SKM-1 (cell line): ENCODE data around the gene PHF19.
A peak's percentile ranks its signal among the peaks of the same experiment; 100 is the strongest.

Source experiments
- DNase-seq: peaks from one replicate; lab custom pipeline; 2025; ENCODE audit not compliant: unreplicated experiment; lab: John Stamatoyannopoulos, UW

The PHF19 gene

DNA sequence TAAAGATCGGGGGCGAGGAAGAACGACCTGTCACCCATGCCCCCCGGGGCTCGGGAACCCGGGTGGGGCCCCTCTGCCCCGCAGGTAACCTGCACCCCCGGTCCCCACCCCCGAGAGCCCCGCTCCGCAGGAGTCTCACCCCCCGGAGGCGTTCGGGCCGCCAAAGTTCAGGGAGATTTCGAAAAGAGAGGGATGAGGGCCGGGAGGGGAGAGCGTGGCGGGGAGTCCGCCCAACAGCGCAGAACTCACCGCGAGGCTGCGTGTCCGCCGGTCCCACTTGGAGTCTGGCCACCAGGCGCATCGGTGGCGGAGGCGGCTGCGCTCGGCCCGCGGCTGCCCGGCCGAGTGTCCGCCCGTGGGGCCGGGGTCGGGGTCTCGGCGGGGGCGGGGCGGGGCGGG lies at the start of gene PHF19:
TSS of gene PHF19 (minus strand) at position 347 of the 399 bp plus-strand sequence. CDS start 2,447 bp downstream, outside the sequence.
- peak; percentile 40 for DNase-seq

DNA sequence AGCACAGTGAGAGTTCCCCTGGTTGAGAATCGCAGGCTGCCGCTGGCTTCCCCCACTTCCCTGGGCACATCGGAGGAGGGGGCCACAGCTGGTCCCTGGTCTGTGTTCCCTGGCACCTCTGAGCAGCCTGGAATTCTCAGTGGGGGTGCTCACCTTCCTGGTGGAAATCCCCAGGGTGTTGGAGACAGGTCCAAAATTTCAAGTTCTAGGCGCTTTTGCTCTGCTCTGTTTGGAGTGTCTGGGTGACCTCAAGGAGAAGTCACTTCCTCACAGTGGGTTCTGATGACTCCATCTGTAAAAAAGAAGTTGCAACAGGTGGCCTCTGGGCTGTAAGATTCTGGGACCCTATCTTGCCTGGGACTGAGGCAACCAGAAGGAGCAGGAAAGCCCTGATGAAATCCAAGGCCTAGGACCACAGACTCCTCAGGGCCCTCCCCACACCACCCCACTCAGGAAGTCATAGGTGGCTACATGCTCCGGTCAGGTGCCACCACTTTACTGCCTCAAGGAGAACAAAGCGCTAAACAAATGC lies 49.5 kb upstream of the PHF19 start, which contains the start of gene TRAF1:
TSS of gene TRAF1 (minus strand) at position 400 of the 532 bp plus-strand sequence. CDS start 721 bp downstream, outside the sequence.
- DNase-seq, result peak; percentile 78

DNA sequence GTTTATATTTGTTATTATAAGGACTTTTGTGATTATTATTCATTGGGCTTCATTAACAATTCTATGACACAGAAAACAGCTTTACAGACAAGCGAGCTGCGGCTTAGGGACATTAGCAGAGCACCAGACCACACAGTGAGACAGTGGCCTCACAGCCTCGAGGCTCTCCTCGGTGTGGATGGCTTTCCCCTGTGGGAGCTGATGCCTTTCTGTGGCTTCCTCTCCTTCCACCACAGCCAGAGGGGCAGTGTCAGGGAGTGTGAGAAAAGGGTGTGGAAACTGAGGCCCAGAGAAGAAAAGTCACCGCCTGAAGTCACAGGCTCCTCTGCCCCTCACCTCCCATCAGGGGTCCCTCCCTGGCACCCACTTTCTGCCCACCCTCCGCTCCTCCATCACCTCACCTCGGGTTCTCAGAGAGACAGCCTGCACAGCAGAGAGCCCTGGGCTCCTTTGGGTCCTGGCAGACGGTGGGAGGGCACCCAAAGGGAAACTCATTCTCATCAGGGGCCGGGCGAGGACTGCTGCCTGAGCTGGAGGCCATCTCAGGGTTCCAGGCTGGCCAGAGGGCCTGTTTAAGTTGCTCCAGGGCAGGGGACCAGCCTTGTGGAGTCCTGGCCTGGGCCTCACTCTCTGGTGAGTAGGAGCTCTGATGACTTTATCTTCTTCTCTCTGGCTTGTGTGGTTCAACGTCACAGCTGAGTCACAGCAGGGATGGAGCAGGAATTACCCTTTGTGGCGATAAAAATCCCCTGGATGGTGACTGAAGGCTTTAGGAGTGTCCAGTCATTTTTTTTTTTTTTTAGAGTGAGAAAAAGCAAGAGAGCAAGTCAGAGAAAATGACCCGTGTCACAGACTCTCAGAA lies 48.8 kb upstream of the PHF19 start:
- DNase-seq, result no peak

DNA sequence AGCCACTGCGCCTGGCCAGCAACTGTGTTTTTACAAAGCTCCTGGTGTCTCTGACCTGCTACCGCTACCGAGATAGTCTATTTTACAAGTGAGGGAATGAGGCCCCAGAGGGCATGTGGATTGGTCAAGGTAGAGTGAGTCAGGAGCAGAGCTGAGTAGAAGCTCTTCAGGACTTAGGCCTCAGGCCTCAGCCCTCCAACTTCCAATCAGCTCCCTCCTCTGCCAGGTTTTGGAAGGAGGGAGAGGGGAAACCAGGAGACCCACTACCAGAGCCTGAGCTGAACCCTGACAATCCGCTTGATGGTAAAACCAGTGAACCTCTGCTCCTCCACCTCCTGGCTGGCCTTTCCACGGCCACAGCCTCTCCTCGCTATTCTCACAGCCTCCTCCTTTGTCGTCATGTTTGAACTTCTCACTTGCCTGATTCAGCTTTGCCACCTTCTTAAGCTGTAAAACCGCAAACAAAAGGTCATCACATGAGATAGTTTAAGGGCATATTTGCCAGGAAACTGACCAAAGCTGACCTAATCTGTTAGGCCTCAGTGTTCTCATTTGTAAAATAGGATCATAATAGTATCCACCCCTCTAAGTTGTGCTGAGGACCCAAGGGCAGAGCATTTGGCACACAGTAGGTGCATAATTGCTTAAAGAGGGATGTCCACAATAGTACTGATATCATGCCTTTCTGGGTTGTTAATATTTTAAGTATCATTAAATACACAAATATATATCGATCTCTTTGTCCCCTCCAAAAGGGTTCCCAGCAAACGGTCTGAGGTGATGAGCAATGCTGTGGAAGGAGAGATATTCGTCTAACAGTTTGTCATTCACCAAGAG lies 47.9 kb upstream of the PHF19 start:
- no peak for DNase-seq

DNA sequence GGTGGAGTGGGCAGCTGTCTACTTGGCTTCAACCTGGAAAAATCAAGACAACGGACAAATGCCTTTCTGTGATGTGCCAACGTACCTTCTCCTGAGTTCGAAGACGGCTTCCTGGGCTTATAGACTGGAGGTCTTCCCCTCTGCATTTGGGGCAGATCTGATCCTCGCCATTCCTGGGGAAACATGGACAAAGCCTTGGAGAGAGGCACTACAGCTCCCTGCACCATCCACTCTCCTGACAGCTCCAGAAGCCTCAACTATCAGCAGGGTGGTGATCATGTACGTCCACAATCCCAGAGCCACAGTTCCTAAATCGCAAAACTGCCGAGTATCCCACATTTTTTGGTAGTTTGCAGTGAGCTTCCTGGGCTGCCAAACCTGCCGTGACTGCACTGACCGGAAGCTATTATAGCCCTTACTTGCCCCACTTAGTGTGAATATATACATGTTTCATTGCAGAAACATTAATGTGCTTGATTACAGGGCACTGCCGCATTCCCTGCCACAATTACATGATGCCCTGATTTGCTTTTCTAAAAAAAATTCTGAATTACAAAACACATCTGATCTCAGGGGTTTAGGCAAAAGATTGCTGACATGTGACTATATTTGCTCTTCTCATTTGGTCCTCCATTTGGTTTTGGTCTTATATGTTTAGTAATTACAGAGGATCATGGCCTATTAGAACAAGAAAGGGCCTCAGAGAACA lies 46.8 kb upstream of the PHF19 start:
- no peak for DNase-seq

DNA sequence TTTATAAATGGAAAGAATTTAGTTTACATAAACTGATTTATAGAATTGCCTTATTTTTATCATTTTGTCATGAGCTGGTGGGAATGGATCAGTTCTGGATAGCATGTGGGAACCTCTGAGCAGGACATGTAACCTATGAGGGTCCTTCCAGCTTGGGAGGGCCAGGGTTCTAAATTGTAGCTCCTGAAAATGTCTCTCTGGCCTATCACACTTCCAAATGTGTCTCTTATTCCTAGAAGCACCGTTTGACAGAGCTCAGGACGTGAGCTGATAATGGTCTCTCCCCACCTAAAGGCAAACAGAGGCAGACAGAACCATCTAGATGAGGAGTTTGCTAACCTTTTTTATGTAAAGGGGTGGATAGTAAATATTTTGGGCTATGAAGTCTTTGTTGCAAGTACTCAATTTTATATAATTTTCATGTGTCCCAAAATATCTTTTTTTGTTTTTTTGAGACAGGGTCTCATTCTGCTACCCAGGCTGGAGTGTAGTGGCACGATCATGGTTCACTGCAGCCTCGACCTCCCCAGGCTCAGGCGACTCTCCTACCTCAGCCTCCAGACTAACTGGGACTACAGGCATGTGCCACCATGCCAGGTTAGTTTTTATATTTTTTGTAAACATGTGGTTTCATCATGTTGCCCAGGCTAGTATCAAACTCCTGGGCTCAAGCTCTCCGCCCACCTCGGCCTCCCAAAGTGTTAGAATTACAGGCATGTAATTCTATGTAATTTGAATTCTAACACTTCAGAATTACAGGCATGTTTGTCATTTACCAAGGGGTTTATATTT lies 45.6 kb upstream of the PHF19 start:
- DNase-seq, result no peak

DNA sequence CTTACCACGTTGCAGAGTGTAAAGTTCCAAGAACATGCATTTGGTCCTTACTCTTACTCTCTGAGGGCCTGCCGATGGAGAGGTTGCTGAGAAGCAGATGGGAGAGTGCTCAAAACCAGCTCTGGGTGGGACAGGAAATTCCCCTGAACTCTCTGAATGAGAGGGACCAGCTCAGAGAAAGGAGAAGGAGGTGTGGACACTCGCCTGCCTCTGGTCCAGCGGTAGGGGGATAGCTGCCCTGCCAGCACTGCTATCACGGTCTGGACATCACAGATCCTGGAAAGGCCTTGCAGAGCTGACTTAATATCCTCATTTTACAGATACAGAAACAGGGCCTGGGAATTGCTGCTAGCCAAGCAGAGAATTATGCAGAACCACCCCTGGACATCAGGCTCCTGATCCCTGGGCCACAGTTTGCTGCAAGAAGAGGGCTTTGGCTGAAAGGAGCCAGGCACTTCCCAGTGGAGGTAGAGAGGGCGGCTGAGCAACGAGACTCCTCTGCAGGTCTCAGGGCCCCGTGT lies 44.7 kb upstream of the PHF19 start:
- DNase-seq, result no peak

DNA sequence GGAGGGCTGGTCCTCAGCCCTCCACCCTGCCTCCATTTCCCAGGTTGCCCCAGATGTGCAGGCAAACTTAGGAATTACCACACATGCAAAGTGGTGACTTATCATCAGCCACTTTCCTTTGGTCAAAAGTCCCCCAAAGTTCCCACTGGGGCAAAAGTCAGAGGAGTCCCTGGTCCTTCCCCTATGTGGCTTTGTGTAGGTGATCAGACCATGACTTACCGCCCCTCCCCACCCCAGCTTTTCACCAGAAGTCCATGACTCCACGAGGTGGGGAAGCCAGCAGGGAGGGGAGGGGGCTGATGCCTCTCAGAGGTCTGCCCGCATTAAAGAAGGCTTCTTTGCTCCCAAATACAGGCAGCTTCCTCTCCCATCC lies 43.8 kb upstream of the PHF19 start:
- no peak for DNase-seq

DNA sequence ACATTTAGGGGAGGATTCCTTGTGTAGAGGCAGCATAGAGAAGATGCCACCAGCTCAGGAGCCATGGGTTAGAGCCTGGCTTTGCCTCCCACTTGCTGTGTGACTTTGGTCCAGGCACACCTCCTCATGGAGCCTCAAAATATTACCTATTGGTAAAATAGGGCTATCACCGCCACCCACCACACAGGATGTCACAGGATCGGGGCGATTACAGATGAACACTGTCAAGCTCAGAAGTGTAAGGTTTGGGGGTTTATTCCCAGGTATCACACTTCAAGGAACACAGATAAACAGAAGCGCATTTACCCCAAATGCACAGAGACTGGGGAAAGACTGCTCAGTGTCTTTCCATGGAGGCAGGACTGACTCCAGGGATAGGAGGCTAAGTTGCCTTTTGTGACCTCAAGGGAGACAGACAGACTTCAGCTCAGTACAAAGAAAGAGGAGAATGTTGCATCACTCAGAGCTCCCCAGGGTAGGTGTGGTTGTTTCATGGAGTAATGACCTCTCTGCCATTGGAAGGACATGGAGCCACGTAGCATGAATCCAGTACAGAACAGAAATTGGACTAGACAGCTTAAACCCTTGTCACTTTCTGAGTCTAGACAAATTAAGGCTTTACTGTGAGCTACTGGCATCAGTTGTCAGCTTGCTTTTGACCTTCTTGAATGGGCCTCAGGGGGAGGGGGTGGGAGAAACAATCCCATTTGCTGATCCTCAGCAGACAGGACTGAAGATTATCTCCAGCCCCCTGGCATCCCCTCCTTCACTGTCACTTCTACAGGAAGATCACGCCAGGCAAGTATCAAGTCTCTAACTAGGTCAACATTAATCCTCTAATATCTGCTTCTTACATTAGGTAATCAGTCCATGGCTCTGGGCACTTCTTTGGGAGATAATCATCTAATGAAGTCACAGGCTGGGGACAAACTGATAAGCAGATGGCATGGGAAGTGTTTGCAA lies 43.1 kb upstream of the PHF19 start:
- no peak for DNase-seq

DNA sequence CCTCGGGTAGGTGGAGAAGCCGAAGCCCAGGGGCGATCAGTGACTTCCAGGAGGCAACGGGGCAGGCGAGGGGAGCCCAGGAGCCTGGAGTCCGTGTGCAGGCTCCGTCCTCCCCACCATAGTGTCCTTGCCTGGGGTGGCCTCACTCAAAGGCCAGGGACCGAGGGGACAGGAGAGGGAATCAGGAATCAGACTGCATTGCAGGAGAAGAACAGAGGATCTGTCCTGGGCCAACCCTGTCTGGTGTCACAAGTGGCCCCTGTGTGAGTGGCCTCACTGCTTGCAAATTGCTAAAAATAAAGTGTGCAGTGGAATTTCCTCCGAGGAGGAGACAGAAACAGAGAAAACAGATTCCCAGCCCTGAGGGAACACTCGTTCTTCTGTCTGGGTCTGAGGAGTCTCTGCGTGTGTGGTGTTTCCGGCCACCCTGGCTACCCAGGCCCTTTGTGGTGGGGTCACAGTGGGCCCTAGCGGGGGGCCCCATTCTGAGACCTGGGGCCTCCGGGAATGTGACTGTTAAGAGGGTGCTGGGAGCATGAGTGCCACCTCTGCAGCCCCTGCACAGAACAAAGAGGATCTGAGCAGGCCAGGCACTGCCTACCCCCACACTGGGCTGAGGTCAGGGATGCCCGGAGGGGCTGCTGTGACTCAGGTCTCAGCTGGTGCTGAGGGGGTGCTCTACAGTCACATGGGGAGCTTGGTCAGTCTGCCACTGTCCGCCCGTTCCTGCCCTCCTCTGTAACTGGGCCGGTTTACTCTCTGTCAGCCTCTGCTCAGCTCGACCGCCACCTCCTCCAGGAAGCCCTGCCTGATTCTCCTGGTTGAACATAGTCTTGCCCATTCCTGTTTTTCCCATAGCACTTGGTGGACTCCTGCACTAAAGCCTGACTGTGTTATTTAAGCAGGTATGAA lies 42.2 kb upstream of the PHF19 start:
- DNase-seq, result no peak

DNA sequence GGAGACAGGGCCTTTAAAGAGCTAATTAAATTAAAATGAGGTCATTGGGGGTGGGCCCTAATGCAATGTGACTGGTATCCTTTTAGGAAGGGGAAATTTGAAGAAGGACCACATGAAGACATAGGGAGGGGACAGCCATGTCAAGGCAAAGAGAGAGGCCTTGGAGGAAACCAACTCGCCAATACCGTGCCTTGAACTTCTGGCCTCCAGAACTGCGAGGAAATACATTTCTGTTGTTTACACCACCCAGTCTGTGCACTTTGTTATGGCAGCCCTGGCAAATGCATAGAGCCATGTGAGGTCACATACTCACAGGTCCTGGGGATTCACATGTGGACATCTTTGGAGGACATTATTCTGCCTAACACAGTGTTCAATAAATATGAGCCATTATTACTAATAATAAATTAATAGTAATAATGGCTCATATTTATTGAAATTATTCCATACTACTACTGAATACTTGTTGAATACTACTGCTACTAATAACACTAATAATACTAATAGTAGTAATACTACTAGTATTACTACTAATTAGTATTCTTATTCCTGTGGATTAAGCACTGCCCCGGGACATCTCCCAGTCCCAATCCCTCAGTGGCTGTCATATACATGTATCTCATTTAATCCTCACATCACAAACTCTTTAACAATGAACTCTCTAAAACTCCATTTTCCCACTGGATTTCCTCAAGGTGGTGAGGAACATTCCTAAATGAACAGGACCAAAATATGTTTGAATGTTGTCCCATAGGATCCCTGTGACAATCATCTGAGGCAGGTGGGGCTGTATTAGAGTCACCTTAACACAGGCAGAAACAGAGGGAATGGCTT lies 41.2 kb upstream of the PHF19 start:
- DNase-seq, result no peak

DNA sequence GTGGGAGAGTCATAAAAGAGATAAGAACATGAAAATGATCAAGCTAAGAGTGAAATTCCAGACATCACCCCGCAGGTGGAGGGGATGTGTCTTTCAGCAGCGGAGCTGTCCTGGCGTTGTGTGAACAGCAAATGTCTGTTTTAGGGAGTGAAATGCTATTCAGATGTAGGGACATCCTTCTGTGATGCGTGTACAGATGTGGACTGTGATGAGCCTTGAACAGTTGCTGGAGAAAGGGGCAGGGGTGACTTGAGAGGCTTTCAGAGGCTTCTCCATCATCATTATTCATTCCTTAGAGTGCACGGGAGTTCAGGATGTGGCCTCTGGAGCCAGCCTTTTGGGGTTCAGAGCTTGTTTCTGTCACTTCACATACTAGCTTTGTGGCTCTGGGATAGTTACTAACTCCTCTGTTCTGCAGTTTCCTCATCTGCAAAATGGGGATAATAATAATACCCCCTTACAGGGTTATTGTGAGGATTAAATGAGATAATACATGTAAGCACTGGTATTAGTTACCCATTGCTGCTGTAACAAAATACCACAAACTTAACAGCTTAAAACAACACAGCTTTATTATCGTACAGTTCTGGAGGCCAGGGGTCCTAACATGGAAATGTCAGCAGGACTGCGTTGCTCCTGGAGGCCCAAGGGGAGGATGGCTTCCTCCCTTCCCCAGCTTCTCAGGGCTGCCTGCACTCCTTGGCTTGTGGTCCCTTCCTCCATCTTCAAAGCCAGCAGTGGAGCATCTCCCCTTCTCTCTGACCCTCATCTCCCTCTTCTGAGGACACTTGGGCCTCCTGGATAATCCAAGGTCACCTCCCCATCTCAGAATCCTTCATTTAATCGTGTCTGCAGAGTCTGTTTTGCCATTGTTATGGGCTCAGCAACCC lies 40.2 kb upstream of the PHF19 start:
- no peak for DNase-seq

DNA sequence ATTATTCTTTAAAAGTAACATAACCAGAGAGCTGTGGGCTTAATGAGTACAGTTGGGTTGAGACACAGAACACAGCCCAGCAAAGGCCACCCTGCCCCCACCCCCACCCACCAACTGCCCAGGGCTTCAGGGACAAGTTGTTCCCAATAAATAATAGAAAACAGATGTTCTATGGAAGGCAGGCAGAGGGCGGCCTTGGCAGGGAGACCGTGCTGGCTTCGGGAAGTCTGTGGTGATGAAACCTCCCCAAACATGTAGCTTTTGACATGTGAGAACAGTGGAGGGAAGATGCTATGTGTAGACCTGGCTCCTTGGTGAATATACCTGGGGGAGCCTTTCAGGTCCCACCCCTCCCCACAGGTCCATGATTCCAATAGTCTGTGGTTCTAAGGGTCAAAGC lies 39.6 kb upstream of the PHF19 start:
- no peak for DNase-seq

DNA sequence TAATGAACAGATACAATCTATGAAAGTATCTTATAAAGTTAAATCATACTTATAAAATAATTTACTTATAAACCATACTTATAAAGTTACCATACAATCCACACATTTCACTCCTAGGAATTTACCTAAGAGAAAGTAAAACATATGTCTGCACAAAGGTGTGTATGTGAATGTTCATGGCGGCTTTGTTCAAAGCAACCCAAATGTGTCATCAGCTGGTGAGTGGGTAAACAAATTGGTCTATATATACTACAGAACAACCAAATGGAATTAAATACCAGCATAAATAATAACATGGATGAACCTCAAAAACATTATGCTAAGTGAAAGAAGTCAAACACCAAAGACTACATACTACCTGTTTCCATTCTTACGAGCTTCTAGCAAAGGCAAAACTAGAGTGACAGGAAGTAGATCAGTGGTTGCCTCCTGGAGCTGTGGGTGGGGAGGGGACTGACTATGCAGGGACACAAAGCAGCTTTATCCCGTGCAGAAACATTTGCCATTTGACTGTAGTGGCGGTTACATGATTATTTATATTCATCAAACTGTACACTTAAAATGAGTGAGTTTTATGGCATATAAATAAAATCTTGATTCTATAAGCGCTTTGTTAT lies 39.0 kb upstream of the PHF19 start:
- DNase-seq, result no peak

DNA sequence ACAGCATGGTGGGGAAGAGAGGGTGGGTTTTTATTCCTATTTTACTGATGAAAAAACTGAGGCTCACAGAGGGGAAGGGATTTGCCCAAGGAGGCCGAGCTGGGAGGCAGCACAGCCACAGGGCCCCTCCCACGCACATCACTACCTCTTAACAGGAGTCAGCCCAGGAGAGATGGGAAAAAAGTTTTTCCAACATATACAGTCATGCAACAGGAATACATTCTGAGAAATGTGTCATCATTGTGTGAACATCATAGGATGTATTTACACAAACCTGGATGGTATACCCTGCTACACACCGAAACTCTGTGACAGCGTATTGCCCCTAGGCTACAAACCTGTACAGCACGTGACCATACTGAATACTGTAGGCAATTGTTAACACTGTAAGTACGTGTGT lies 38.0 kb upstream of the PHF19 start:
- DNase-seq, result no peak

DNA sequence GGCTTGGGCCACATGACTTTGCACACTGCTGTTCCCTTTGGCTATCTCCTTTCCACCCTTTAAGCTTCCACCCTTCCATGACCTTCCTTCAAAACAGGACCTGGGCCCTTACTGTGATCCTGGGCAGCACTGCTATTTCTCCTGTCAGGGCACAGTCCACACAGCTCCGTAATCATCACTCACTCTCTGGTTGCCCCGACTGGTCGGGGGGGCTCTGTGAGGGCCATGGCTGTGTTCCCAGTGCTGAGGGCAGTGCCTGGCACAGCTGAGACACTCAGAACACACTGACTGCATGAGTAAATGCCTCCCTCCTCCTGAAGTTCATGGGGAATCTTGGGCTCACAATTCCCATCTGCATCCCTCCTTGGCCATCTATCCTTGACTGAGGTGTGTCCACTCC lies 37.4 kb upstream of the PHF19 start:
- no peak for DNase-seq
